ENCODE results near the gene SNX20. TPM values are rescaled to one million over a fixed set of nuclear protein-coding genes. Genes with fewer than 3 reads are reported as not detected.

SNX20 gene
- total and polyA plus RNA-seq, 2 of the 4 experiments (the other 2 are of a cell fraction): not detected

- no peak overlapping the region for H2AK5ac ChIP-seq (ENCODE audit: low read depth, low read length)
- no peak overlapping the region for H3K23ac ChIP-seq (ENCODE audit: low read depth, low read length)
- no peak overlapping the region for H3K4me3 ChIP-seq (ENCODE audit: insufficient read depth, low read depth, low read length)
- no peak overlapping the region for H3K56ac ChIP-seq (ENCODE audit: extremely low read depth, insufficient read depth, low read length)
- DNase-seq: no peak
- dilution Hi-C loops (cut with HindIII; ENCODE audit: low sequenced_read_pairs, unreplicated experiment): no loop called here
- H3K9me3 ChIP-seq (ENCODE audit: control insufficient read depth, insufficient read depth, low read length): peaks cover 6% of the 10 kb centered on the region; the same call in 1 of the 2 replicates
- H2AFZ ChIP-seq (replicated peaks; ENCODE audit: low read length, poor library complexity): no peak overlapping the region
- H4K8ac ChIP-seq (ENCODE audit: low read depth in 2 of 2, low read length in 2 of 2): no peak overlapping the region
- no peaks in the 10 kb centered on the region for H3K36me3 ChIP-seq (ENCODE audit: control insufficient read depth, insufficient read depth, low read length)
- in situ Hi-C loops (cut with MboI; ENCODE audit: low sequenced_read_pairs): no loop called here
- no peak overlapping the region for H2BK5ac ChIP-seq (ENCODE audit: low read depth, low read length, poor library complexity, severe bottlenecking)
- TF ChIP-seq CHD1 (IDR thresholded peaks at IDR 0.05; ENCODE audit: low read depth, low read length) (no peak), RAD21 (IDR thresholded peaks at IDR 0.05; ENCODE audit: low read length) (no peak), CEBPB (IDR thresholded peaks at IDR 0.05; ENCODE audit: low read depth, low read length) (no peak), MXI1 (IDR thresholded peaks at IDR 0.05; ENCODE audit: borderline replicate concordance, low read depth, low read length) (no peak), ELK1 (IDR thresholded peaks at IDR 0.05; ENCODE audit: borderline replicate concordance, low read depth, low read length) (no peak), MAZ (IDR thresholded peaks at IDR 0.05; ENCODE audit: borderline replicate concordance, low read depth, low read length) (no peak), FOS (IDR thresholded peaks at IDR 0.05; ENCODE audit: low read depth, low read length) (no peak), SMC3 (IDR thresholded peaks at IDR 0.05; ENCODE audit: low read depth, low read length) (no peak), RFX5 (IDR thresholded peaks at IDR 0.05; ENCODE audit: low read depth, low read length) (no peak), RCOR1 (IDR thresholded peaks at IDR 0.05; ENCODE audit: insufficient replicate concordance, low read length) (no peak), MAFK (IDR thresholded peaks at IDR 0.05; ENCODE audit: low read depth, low read length) (no peak), BHLHE40 (IDR thresholded peaks at IDR 0.05; ENCODE audit: low read depth, low read length) (no peak), POLR2A (IDR thresholded peaks at IDR 0.05; ENCODE audit: low read depth, low read length) (no peak), NFE2L2 (IDR thresholded peaks at IDR 0.05; ENCODE audit: low read depth, low read length) (no peak)
- TF ChIP-seq, protein P1, sequence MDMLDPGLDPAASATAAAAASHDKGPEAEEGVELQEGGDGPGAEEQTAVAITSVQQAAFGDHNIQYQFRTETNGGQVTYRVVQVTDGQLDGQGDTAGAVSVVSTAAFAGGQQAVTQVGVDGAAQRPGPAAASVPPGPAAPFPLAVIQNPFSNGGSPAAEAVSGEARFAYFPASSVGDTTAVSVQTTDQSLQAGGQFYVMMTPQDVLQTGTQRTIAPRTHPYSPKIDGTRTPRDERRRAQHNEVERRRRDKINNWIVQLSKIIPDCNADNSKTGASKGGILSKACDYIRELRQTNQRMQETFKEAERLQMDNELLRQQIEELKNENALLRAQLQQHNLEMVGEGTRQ (IDR thresholded peaks at IDR 0.05; ENCODE audit: low read depth, low read length): no peak
- TF ChIP-seq, protein P2, sequence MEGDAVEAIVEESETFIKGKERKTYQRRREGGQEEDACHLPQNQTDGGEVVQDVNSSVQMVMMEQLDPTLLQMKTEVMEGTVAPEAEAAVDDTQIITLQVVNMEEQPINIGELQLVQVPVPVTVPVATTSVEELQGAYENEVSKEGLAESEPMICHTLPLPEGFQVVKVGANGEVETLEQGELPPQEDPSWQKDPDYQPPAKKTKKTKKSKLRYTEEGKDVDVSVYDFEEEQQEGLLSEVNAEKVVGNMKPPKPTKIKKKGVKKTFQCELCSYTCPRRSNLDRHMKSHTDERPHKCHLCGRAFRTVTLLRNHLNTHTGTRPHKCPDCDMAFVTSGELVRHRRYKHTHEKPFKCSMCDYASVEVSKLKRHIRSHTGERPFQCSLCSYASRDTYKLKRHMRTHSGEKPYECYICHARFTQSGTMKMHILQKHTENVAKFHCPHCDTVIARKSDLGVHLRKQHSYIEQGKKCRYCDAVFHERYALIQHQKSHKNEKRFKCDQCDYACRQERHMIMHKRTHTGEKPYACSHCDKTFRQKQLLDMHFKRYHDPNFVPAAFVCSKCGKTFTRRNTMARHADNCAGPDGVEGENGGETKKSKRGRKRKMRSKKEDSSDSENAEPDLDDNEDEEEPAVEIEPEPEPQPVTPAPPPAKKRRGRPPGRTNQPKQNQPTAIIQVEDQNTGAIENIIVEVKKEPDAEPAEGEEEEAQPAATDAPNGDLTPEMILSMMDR (conservative IDR thresholded peaks at IDR 0.05; ENCODE audit: low read depth, low read length): no peak
- H3K4me1 ChIP-seq (ENCODE audit: control insufficient read depth, insufficient read depth, low read length): no peaks in the 10 kb centered on the region
- no peak overlapping the region for H4K91ac ChIP-seq (ENCODE audit: insufficient read depth, low read depth, low read length)
- no peak overlapping the region for H3K27ac ChIP-seq (ENCODE audit: insufficient read depth, low read length)
- H3K14ac ChIP-seq (replicated peaks; ENCODE audit: low read depth, low read length): no peak overlapping the region
- H2BK120ac ChIP-seq (ENCODE audit: low read depth, low read length): no peak overlapping the region
- no peaks in the 10 kb centered on the region for H3K79me1 ChIP-seq (ENCODE audit: low read depth in 1 of 2, low read length in 2 of 2)
- no peak overlapping the region for H4K5ac ChIP-seq (ENCODE audit: low read depth, low read length)
- 9% methylated on average over 1 of the region's 5 CpGs; no CpG with 5 or more reads in 1 of the 2 experiments for WGBS, 2 experiments (ENCODE audit: extremely low coverage in 2 of 2, insufficient read length in 1 of 2)
- H2AK9ac ChIP-seq (replicated peaks; ENCODE audit: low read depth, low read length, poor library complexity): no peak overlapping the region
- no peak overlapping the region for H3K9ac ChIP-seq (ENCODE audit: low read depth, low read length)
- H4K20me1 ChIP-seq (ENCODE audit: insufficient read depth, low read length): no peaks in the 10 kb centered on the region
- no peak overlapping the region for H3K4me2 ChIP-seq (ENCODE audit: low read depth, low read length)
- H2BK20ac ChIP-seq (ENCODE audit: low read depth, low read length): no peak overlapping the region
- no TSS peak for BruUV-seq (replicated peaks)
- no peaks in the 10 kb centered on the region; the same call in none of the 2 replicates for H3K27me3 ChIP-seq (ENCODE audit: control insufficient read depth, insufficient read depth, low read length)
- POLR2A ChIA-PET (ENCODE audit: unreplicated experiment): no interaction called here
- no peak overlapping the region for H3K4ac ChIP-seq (ENCODE audit: low read depth, low read length)
- CTCF ChIA-PET: no interaction called here
- no peak overlapping the region for H3K18ac ChIP-seq (ENCODE audit: low read depth, low read length)
- no peak for ATAC-seq (ENCODE audit: low read depth)
- intact Hi-C loops (cut with micrococcal nuclease): no loop called here
- no peaks in the 10 kb centered on the region for H3K9me1 ChIP-seq (ENCODE audit: insufficient read depth, low read length)
- no peak overlapping the region for H2BK15ac ChIP-seq (ENCODE audit: low read depth, low read length)
Observed at GRCh38 chr16:50705436-50706110, 24.5 kb upstream of the SNX20 start.

Measured in IMR-90 (cell line).